ENCODE measurements around the gene B3GNT5.

The B3GNT5 gene

DNA sequence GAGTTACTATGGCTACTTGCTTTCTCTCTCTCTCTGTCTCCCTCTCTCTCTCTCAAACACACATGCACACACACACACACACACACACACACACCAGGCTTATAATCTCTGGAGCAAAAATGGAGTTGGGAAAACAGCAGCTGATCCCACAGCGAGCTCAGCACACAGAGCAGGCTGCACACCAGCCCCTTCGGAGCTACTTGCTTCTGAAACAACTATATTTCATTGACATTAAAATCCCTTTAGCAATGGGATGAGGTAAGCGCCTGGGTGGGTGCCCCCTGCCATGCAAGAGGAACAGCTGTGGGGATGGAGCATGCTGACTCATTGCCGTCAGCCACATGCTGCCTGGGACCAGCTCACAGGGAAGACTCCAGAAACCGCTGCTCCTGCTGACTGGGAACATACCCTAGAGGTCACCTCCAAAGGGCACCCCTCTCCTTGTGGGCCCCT, 45.7 kb downstream of the B3GNT5 start:
- no peak for DNase-seq

DNA sequence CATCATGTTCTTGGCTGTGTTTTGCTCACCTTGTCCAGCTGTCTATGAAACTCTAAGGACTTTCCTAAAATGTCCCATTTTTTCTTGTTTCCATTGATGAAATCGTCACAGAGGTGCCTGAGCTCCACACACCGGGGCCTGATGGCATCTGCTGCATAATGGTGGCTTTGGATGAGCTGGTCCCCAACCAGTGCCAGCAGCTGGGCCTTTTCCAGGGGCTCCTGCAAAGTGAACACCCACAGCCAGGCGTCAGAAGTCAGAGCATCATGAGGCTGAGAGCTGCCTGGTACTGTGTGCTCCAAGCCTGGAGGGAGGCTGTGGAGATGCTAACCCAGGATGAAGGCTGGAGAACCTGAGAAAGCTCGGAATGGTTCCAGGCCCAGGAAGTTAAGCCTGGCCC, 46.9 kb downstream of the B3GNT5 start:
- no peak for DNase-seq

GRCh38 chr3:183300996-183301562, 48.0 kb downstream of the B3GNT5 start:
- DNase-seq, result no peak

- no peak for DNase-seq
Observed at GRCh38 chr3:183301937-183302580, 49.0 kb downstream of the B3GNT5 start.

DNA sequence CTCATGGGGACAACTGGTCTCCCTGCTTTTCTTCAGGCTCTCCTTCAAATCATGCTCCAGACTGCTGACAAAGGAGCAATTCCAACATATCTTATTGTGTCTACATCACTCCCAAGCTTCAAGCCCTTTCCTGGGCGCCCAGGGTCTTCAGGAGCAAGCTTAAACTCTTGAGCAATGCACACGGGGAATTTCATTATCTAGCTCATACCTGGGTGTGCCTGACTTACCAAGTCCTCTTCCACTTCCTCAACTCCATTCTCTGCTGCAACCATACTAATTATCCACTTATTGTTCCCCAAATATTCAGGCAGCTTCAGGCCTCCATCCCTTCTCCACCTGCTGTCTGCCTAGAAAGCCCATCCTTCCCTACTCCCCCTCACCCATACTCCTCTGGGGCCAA, 50.6 kb downstream of the B3GNT5 start:
- no peak for DNase-seq

- no peak for DNase-seq
Observed at GRCh38 chr3:183306798-183307671, 54.0 kb downstream of the B3GNT5 start.

DNA sequence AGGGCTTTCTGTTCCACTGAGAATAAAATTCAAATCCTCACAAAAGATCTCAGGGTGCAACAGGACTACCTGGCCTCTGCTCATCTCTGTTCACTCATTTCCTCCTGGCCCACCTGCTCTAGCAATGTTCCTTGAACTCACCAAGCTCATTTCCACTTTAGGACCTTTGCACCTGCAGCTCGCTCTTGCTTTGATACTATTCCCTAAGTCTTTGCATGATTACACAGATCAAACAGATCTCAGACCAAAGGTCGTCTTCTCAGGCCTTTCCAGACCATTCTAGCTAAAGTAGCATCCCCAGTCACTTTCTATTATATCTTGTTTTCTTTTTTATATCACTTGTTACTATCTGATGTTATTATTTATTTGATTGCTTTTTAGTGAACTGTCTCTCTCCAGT, 54.7 kb downstream of the B3GNT5 start:
- no peak for DNase-seq

DNA sequence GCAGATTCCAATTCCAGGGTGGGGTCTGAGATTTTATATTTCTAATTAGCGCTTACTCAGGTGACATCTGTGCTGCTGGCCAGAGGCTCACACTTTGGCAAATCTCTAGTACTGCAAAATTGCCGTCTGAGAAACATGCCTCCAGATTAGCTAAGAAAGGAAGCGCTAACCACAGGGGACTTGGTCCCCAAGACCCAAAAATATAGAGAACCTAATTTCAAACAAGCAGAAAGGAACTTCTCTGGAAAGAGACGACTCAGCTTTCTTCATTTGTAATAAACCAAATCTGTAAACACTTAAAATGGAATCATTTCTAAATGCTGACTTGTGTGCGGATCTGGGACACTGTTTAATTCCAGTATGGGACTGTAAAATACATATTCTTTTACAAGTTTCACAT, 55.7 kb downstream of the B3GNT5 start:
- no peak for DNase-seq

DNA sequence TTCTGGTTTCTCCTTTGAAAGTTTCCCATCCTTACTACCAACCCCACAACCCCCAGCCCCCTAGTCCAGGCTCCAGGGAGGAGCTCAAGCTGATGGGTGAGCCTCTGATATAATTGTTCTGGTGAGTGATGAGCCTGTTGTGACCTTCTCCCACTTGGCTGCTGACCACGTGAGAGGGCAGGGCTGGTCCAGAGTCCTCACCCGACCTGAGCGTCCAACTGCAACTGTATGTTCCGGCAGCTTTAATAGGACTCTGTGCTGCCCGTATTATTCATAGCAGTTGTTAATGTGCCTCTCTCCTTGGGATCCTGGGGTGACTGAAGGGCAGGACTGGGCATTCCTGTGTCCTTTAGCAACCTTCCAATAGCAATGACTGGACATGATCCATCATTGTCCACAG, 56.2 kb downstream of the B3GNT5 start:
- DNase-seq, result no peak

GRCh38 chr3:183310936-183311335, 57.9 kb downstream of the B3GNT5 start:
- no peak for DNase-seq

GRCh38 chr3:183312433-183312832, 59.4 kb downstream of the B3GNT5 start:
- DNase-seq, result no peak

DNA sequence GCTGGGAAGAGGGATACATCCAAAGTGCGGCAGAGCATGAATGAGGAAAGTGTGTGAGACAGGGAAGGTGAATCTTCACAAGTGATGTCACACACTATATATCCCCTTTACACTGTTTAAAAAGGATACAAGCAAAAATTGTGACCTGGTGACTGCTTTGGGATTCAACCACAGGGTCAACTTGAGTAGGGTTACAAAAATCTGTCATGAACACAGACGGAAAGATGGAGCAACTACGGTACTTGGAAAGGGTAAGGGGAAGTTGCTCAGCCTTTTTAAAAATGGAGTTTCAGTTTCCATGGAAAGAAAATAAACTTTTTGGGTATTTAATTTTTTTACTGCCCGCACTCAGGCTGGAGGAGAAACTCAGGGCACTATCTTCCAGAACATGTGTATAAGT, 60.3 kb downstream of the B3GNT5 start:
- no peak for DNase-seq

DNA sequence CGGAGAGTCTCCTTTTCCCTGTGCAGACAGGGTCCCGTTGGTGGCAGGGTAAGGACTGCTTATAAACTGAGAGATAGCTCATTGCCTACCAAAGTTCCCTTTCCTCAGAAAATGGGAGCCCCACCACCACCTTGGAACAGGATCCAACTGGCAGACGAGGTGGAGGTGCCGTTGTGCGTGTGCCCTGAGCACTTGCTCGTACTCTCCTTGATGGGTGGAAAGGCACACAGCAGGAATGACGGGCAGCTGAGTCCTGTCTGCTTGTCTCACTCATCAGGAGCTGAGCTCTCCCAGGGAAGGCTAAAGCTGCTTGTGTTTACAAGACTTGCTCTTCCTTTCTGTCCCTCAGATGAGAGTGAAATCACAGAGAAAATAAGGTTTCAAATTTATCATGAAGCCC, 60.7 kb downstream of the B3GNT5 start:
- DNase-seq, result no peak

- no peak for DNase-seq
Observed at GRCh38 chr3:183315739-183316138, 62.7 kb downstream of the B3GNT5 start.

- no peak for DNase-seq
Observed at GRCh38 chr3:183317271-183317670, 64.2 kb downstream of the B3GNT5 start.

DNA sequence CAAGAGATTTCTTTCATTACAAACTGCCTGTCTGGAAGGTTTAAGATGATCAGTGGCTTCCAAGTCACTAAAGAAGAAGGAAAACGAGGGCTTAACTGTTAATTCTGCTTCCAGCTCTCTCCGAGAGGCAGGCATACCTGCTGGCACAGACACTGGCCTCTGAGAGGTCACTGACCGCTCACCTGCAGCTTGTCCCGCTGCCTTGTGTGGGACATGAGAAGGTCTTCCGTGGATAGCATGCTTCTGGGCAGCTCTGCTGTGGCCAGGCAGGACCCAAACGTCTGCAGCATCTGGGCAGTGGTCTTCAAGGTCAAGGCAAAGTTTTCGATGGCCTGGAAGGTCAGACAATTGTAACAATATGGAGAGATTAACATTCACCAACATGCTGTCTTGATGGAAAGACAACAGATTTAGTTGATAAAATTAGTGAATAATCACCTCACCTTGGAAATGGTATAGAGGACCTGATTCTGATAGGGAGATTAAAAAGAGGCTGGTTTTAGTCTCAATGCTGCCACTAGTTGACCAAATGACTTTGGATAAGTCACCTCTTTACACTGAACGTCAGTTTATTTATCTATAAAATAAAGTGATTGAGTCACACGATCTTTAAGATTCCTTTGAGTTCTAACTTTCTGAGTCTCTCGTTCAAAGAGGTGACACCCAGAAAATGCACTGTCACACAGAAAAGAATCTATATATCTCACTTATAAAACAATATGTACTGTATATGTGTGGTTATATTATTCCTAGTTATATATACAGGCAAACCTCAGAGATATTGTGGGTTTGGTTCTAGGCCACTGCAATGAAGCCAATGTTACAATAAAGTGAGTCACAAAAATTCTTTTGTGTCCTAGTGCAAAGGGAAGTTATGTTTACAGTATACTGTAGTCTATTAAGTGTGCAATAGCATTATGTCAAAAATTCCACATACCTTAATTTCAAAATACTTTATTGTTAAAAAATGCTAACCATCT, 65.1 kb downstream of the B3GNT5 start:
- DNase-seq, result no peak

- no peak for DNase-seq
Observed at GRCh38 chr3:183318877-183319276, 65.8 kb downstream of the B3GNT5 start.

DNA sequence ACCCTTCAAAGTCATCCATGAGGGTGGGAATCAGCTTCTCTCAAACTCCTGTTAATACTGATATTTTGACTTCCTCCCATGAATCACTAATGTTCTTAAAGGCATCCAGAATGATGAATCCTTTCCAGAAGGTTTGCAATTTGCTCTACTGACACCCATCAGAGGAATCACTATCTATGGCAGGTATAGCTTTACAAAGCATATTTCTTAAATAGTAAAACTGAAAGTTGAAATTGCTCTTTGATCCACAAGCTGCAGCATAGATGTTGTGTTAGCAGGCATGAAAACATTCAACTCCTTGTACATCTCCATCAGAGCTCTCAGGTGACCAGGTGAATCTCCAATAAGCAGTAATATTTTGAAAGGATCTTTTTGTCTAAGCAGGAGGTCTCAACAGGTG, 66.3 kb downstream of the B3GNT5 start:
- no peak for DNase-seq

Data from activated CD4-positive, CD25-positive, alpha-beta regulatory T cell (primary cell).